ENCODE measurements around the gene RPTOR. TPM values are rescaled to one million over a fixed set of nuclear protein-coding genes. Genes with fewer than 3 reads are reported as not detected.

Gene RPTOR
- total and polyA plus RNA-seq, 4 donors, result 12.4 to 46.1 (median 29.7) TPM

- no peak for ATAC-seq (ENCODE audit: insufficient read depth, low FRiP score)
- Histone ChIP-seq H3K27me3 (ENCODE audit: control insufficient read depth in 3 of 3, insufficient read depth in 3 of 3, low read length in 2 of 3) (no peaks in the 10 kb centered on the region), H3K9ac (ENCODE audit: insufficient read depth in 1 of 2, low read length in 2 of 2) (no peak overlapping the region), H3K4me1 (ENCODE audit: control insufficient read depth in 5 of 5, insufficient read depth in 5 of 5, low read length in 5 of 5) (peaks cover 0 to 5% (median 3%) of the 10 kb centered on the region in 5 donors), H3K36me3 (ENCODE audit: control insufficient read depth in 4 of 4, insufficient read depth in 4 of 4, low read length in 4 of 4) (no peaks in the 10 kb centered on the region), H3K9me3 (ENCODE audit: control insufficient read depth in 4 of 4, insufficient read depth in 3 of 4, low read length in 3 of 4) (no peaks in the 10 kb centered on the region), H3K4me3 (no peak overlapping the region), H3K27ac (ENCODE audit: low read depth in 1 of 2, low read length in 1 of 2) (no peak overlapping the region)
- 73 to 88% methylated on average over 5 of the region's 5 CpGs for WGBS, 2 donors
- no peak for DNase-seq
- no peak for TF ChIP-seq CTCF (IDR thresholded peaks at IDR 0.05; ENCODE audit: control extremely low read depth, extremely low read depth)
Observed at GRCh38 chr17:80564545-80564944, 19.9 kb downstream of the RPTOR start.

- no peaks in the 10 kb centered on the region for H3K9me3 ChIP-seq (ENCODE audit: control insufficient read depth in 4 of 4, insufficient read depth in 3 of 4, low read length in 3 of 4)
- ATAC-seq (ENCODE audit: insufficient read depth, low FRiP score) (no peak), DNase-seq (peak in 2 of 3 donors; percentile 28 to 36)
- no peaks in the 10 kb centered on the region for H3K36me3 ChIP-seq (ENCODE audit: control insufficient read depth in 4 of 4, insufficient read depth in 4 of 4, low read length in 4 of 4)
- no peak for TF ChIP-seq CTCF (IDR thresholded peaks at IDR 0.05; ENCODE audit: control extremely low read depth, extremely low read depth)
- H3K27me3 ChIP-seq (ENCODE audit: control insufficient read depth in 3 of 3, insufficient read depth in 3 of 3, low read length in 2 of 3), result no peaks in the 10 kb centered on the region
- H3K4me1 ChIP-seq (ENCODE audit: control insufficient read depth in 5 of 5, insufficient read depth in 5 of 5, low read length in 5 of 5), result peaks cover 0 to 5% (median 3%) of the 10 kb centered on the region in 5 donors
- WGBS, 2 donors, result 71 to 83% methylated on average over 12 of the region's 12 CpGs
- H3K4me3 ChIP-seq, result no peak overlapping the region
- H3K9ac ChIP-seq (ENCODE audit: insufficient read depth in 1 of 2, low read length in 2 of 2), result no peak overlapping the region
- no peak overlapping the region for H3K27ac ChIP-seq (ENCODE audit: low read depth in 1 of 2, low read length in 1 of 2)
Observed at GRCh38 chr17:80565343-80566053, 20.9 kb downstream of the RPTOR start.

GRCh38 chr17:80566054-80566400, 21.4 kb downstream of the RPTOR start:
- no peak overlapping the region for H3K9ac ChIP-seq (ENCODE audit: insufficient read depth in 1 of 2, low read length in 2 of 2)
- no peak overlapping the region for H3K27ac ChIP-seq (ENCODE audit: low read depth in 1 of 2, low read length in 1 of 2)
- no peaks in the 10 kb centered on the region for H3K36me3 ChIP-seq (ENCODE audit: control insufficient read depth in 4 of 4, insufficient read depth in 4 of 4, low read length in 4 of 4)
- no peak for TF ChIP-seq CTCF (IDR thresholded peaks at IDR 0.05; ENCODE audit: control extremely low read depth, extremely low read depth)
- H3K27me3 ChIP-seq (ENCODE audit: control insufficient read depth in 3 of 3, insufficient read depth in 3 of 3, low read length in 2 of 3), result no peaks in the 10 kb centered on the region
- DNase-seq, result no peak
- no peak overlapping the region for H3K4me3 ChIP-seq
- H3K9me3 ChIP-seq (ENCODE audit: control insufficient read depth in 4 of 4, insufficient read depth in 3 of 4, low read length in 3 of 4), result no peaks in the 10 kb centered on the region
- WGBS, 2 donors, result 80 to 91% methylated on average over 5 of the region's 5 CpGs
- peaks cover 0 to 5% (median 3%) of the 10 kb centered on the region in 5 donors for H3K4me1 ChIP-seq (ENCODE audit: control insufficient read depth in 5 of 5, insufficient read depth in 5 of 5, low read length in 5 of 5)
- ATAC-seq (ENCODE audit: insufficient read depth, low FRiP score), result no peak

- Histone ChIP-seq H3K4me3 (no peak overlapping the region), H3K27ac (ENCODE audit: low read depth in 1 of 2, low read length in 1 of 2) (no peak overlapping the region), H3K27me3 (ENCODE audit: control insufficient read depth in 3 of 3, insufficient read depth in 3 of 3, low read length in 2 of 3) (no peaks in the 10 kb centered on the region), H3K36me3 (ENCODE audit: control insufficient read depth in 4 of 4, insufficient read depth in 4 of 4, low read length in 4 of 4) (no peaks in the 10 kb centered on the region), H3K9me3 (ENCODE audit: control insufficient read depth in 4 of 4, insufficient read depth in 3 of 4, low read length in 3 of 4) (no peaks in the 10 kb centered on the region), H3K9ac (ENCODE audit: insufficient read depth in 1 of 2, low read length in 2 of 2) (no peak overlapping the region), H3K4me1 (ENCODE audit: control insufficient read depth in 5 of 5, insufficient read depth in 5 of 5, low read length in 5 of 5) (peaks cover 0 to 5% (median 3%) of the 10 kb centered on the region in 5 donors)
- DNase-seq, result no peak
- ATAC-seq (ENCODE audit: insufficient read depth, low FRiP score), result no peak
- TF ChIP-seq CTCF (IDR thresholded peaks at IDR 0.05; ENCODE audit: control extremely low read depth, extremely low read depth), result no peak
Observed at GRCh38 chr17:80568246-80568645, 23.6 kb downstream of the RPTOR start.

Measured in lung (tissue), 12 donors.